B cell (primary cell): ENCODE results near the gene SORL1-AS1.

Experiments used
- CTCF ChIP-seq: fragments of 200-600 bp; IDR thresholded peaks from one replicate; pipeline ENCODE4 v1.8.0; 2022; ENCODE audit warnings: antibody characterized with exemption, mild to moderate bottlenecking
- EZH2 ChIP-seq: IDR thresholded peaks from 2 replicates; pipeline ENCODE4 v1.6.1; 2012; ENCODE audit warnings: borderline replicate concordance, low read depth, mild to moderate bottlenecking, moderate library complexity, low read length; ENCODE audit not compliant: insufficient read depth, poor library complexity, severe bottlenecking

GRCh38 chr11:121467471-121467870, 14.7 kb upstream of the SORL1-AS1 start:
- TF ChIP-seq CTCF (no peak), EZH2 (no peak)
